ENCODE results near the gene KDM4C. TPM values are rescaled to one million over a fixed set of nuclear protein-coding genes. Genes with fewer than 3 reads are reported as not detected.
A peak's percentile ranks its signal among the peaks of the same experiment; 100 is the strongest.

Gene KDM4C
- total RNA-seq, 2 experiments from 2014 or later, result 51.5 to 60.3 TPM

- Histone ChIP-seq H3K79me2 (ENCODE audit: insufficient read depth, low read depth, low read length) (no peaks in the 10 kb centered on the region), H4K20me1 (ENCODE audit: insufficient read depth, low read length) (no peaks in the 10 kb centered on the region), H3K4me3 (ENCODE audit: low read depth, low read length, poor library complexity, severe bottlenecking) (no peak overlapping the region), H3K4me2 (ENCODE audit: low read length) (no peak overlapping the region), H3K4me1 (ENCODE audit: insufficient read depth, low read length, poor library complexity, severe bottlenecking) (no peaks in the 10 kb centered on the region), H2AFZ (ENCODE audit: low read length) (no peak overlapping the region), H3K9me3 (ENCODE audit: low read length) (no peaks in the 10 kb centered on the region), H3K27ac (ENCODE audit: low read depth, low read length, poor library complexity, severe bottlenecking) (no peak overlapping the region), H3K36me3 (ENCODE audit: insufficient read depth, low read length) (no peaks in the 10 kb centered on the region), H3K9me2 (ENCODE audit: insufficient read depth, low read length) (no peaks in the 10 kb centered on the region)
- no peak for DNase-seq (ENCODE audit: low spot score)
- ChIA-PET POLR2A (no interaction called here), CTCF (ENCODE audit: unreplicated experiment) (no interaction called here)
- intact Hi-C loops (cut with micrococcal nuclease; ENCODE audit: unreplicated experiment), result no loop called here
- peak; percentile 29; the same call in 1 of the 2 replicates for TF ChIP-seq CTCF (conservative IDR thresholded peaks at IDR 0.05; ENCODE audit: low read length)
- TF ChIP-seq EZH2phosphoT487 (IDR thresholded peaks at IDR 0.05; ENCODE audit: borderline replicate concordance, low read depth, low read length), result no peak
- BruUV-seq (replicated peaks), result no TSS peak
Observed at GRCh38 chr9:7094052-7094451, 336.3 kb downstream of the KDM4C start.

GRCh38 chr9:7094576-7094975 lies 336.8 kb downstream of the KDM4C start:
- Histone ChIP-seq H4K20me1 (ENCODE audit: insufficient read depth, low read length) (no peaks in the 10 kb centered on the region), H3K4me1 (ENCODE audit: insufficient read depth, low read length, poor library complexity, severe bottlenecking) (no peaks in the 10 kb centered on the region), H2AFZ (ENCODE audit: low read length) (no peak overlapping the region), H3K27ac (ENCODE audit: low read depth, low read length, poor library complexity, severe bottlenecking) (no peak overlapping the region), H3K4me3 (ENCODE audit: low read depth, low read length, poor library complexity, severe bottlenecking) (no peak overlapping the region), H3K4me2 (ENCODE audit: low read length) (no peak overlapping the region), H3K79me2 (ENCODE audit: insufficient read depth, low read depth, low read length) (no peaks in the 10 kb centered on the region), H3K9me3 (ENCODE audit: low read length) (no peaks in the 10 kb centered on the region), H3K9me2 (ENCODE audit: insufficient read depth, low read length) (no peaks in the 10 kb centered on the region), H3K36me3 (ENCODE audit: insufficient read depth, low read length) (no peaks in the 10 kb centered on the region)
- CTCF ChIA-PET (ENCODE audit: unreplicated experiment), result no interaction called here
- BruUV-seq (replicated peaks), result no TSS peak
- DNase-seq (ENCODE audit: low spot score), result no peak
- POLR2A ChIA-PET, result interaction anchor here (0.7 to 1.1 kb wide), 2 partner anchors 11 to 24 kb away, joined by 3 read pairs; no protein-coding TSS in a partner anchor
- intact Hi-C loops (cut with micrococcal nuclease; ENCODE audit: unreplicated experiment), result no loop called here
- TF ChIP-seq CTCF (conservative IDR thresholded peaks at IDR 0.05; ENCODE audit: low read length) (no peak), EZH2phosphoT487 (IDR thresholded peaks at IDR 0.05; ENCODE audit: borderline replicate concordance, low read depth, low read length) (no peak)

GRCh38 chr9:7095058-7095457 lies 337.3 kb downstream of the KDM4C start:
- intact Hi-C loops (cut with micrococcal nuclease; ENCODE audit: unreplicated experiment), result loop anchor here (5.0 kb wide), 1 partner anchor 48 kb away; no protein-coding TSS in a partner anchor
- CTCF ChIA-PET (ENCODE audit: unreplicated experiment), result no interaction called here
- BruUV-seq (replicated peaks), result no TSS peak

More at GRCh38 chr9:7095058-7095457, 337.3 kb downstream of the KDM4C start:
- no peaks in the 10 kb centered on the region for H3K9me3 ChIP-seq (ENCODE audit: low read length)
- POLR2A ChIA-PET, result interaction anchor here (0.6 to 1.1 kb wide), 4 partner anchors 9 to 683 kb away, joined by 3 read pairs; no protein-coding TSS in a partner anchor
- no peak overlapping the region for H3K4me2 ChIP-seq (ENCODE audit: low read length)
- H3K4me3 ChIP-seq (ENCODE audit: low read depth, low read length, poor library complexity, severe bottlenecking), result no peak overlapping the region
- H3K9me2 ChIP-seq (ENCODE audit: insufficient read depth, low read length), result no peaks in the 10 kb centered on the region
- H4K20me1 ChIP-seq (ENCODE audit: insufficient read depth, low read length), result no peaks in the 10 kb centered on the region
- H3K79me2 ChIP-seq (ENCODE audit: insufficient read depth, low read depth, low read length), result no peaks in the 10 kb centered on the region
- no peaks in the 10 kb centered on the region for H3K36me3 ChIP-seq (ENCODE audit: insufficient read depth, low read length)
- TF ChIP-seq CTCF (conservative IDR thresholded peaks at IDR 0.05; ENCODE audit: low read length) (no peak), EZH2phosphoT487 (IDR thresholded peaks at IDR 0.05; ENCODE audit: borderline replicate concordance, low read depth, low read length) (no peak)
- peak; percentile 4 for DNase-seq (ENCODE audit: low spot score)
- no peak overlapping the region for H3K27ac ChIP-seq (ENCODE audit: low read depth, low read length, poor library complexity, severe bottlenecking)
- H3K4me1 ChIP-seq (ENCODE audit: insufficient read depth, low read length, poor library complexity, severe bottlenecking), result no peaks in the 10 kb centered on the region
- no peak overlapping the region for H2AFZ ChIP-seq (ENCODE audit: low read length)
